ENCODE measurements around the gene TRPM2.

Gene TRPM2

GRCh38 chr21:44326272-44326647, 27.2 kb upstream of the TRPM2 start:
- no peak for TF ChIP-seq CTCF (IDR thresholded peaks at IDR 0.05; ENCODE audit: low read depth, low read length, missing control alignments)
- no peak for DNase-seq (ENCODE audit: low read depth)
- in situ Hi-C loops (cut with HindIII; ENCODE audit: low sequenced_read_pairs), result no loop called here
- no peak overlapping the region for H3K4me3 ChIP-seq (ENCODE audit: low read depth, low read length)

- DNase-seq (ENCODE audit: low read depth), result no peak
- TF ChIP-seq CTCF (IDR thresholded peaks at IDR 0.05; ENCODE audit: low read depth, low read length, missing control alignments), result no peak
- in situ Hi-C loops (cut with HindIII; ENCODE audit: low sequenced_read_pairs), result no loop called here
- H3K4me3 ChIP-seq (ENCODE audit: low read depth, low read length), result no peak overlapping the region
Measured at GRCh38 chr21:44326716-44327602, 26.5 kb upstream of the TRPM2 start.

GRCh38 chr21:44327603-44327974, 25.8 kb upstream of the TRPM2 start:
- in situ Hi-C loops (cut with HindIII; ENCODE audit: low sequenced_read_pairs), result no loop called here

GRCh38 chr21:44328242-44328895, 25.1 kb upstream of the TRPM2 start:
- in situ Hi-C loops (cut with HindIII; ENCODE audit: low sequenced_read_pairs), result no loop called here
- H3K4me3 ChIP-seq (ENCODE audit: low read depth, low read length), result no peak overlapping the region
- no peak for TF ChIP-seq CTCF (IDR thresholded peaks at IDR 0.05; ENCODE audit: low read depth, low read length, missing control alignments)
- DNase-seq (ENCODE audit: low read depth), result no peak

More at GRCh38 chr21:44327603-44327974, 25.8 kb upstream of the TRPM2 start:
- TF ChIP-seq CTCF (IDR thresholded peaks at IDR 0.05; ENCODE audit: low read depth, low read length, missing control alignments), result no peak
- no peak for DNase-seq (ENCODE audit: low read depth)
- no peak overlapping the region for H3K4me3 ChIP-seq (ENCODE audit: low read depth, low read length)

- DNase-seq (ENCODE audit: low read depth), result no peak
- H3K4me3 ChIP-seq (ENCODE audit: low read depth, low read length), result no peak overlapping the region
- in situ Hi-C loops (cut with HindIII; ENCODE audit: low sequenced_read_pairs), result no loop called here
- no peak for TF ChIP-seq CTCF (IDR thresholded peaks at IDR 0.05; ENCODE audit: low read depth, low read length, missing control alignments)
Measured at GRCh38 chr21:44329086-44329889, 24.1 kb upstream of the TRPM2 start.

GRCh38 chr21:44329971-44330681, 23.3 kb upstream of the TRPM2 start:
- TF ChIP-seq CTCF (IDR thresholded peaks at IDR 0.05; ENCODE audit: low read depth, low read length, missing control alignments), result no peak
- no peak for DNase-seq (ENCODE audit: low read depth)
- in situ Hi-C loops (cut with HindIII; ENCODE audit: low sequenced_read_pairs), result no loop called here

More at GRCh38 chr21:44329971-44330681, 23.3 kb upstream of the TRPM2 start:
- no peak overlapping the region for H3K4me3 ChIP-seq (ENCODE audit: low read depth, low read length)

All from astrocyte of the cerebellum (primary cell).